ENCODE results near the gene EXOSC5.
"Not testable (repeated sequence)": the region's sequence is repeated elsewhere in the genome, so short reads cannot be mapped to it uniquely, and the experiment has no call there.

The EXOSC5 gene

GRCh38 chr19:41350735-41351338 lies 46.3 kb downstream of the EXOSC5 start:
- no peak overlapping the region for H3K27ac ChIP-seq

DNA sequence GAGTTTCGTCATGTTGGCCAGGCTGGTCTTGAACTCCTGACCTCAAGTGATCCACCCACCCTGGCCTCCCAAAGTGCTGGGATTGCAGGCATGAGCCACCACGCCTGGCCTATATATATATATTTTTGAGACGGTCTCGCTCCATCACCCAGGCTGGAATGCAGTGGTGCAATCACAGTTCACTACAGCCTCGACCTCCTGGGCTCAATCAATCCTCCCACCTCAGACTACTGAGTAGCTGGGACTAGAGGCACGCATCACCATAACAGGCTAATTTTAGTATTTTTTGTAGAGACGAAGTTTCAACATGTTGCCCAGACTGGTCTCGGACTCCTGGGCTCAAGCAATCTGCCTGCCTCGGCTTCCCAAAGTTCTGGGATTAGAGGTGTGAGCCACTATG lies 50.2 kb downstream of the EXOSC5 start:
- H3K9me3 ChIP-seq (ENCODE audit: low read depth, low read length); H3K4me3 ChIP-seq; H3K27ac ChIP-seq; H3K9ac ChIP-seq (ENCODE audit: insufficient read length); DNase-seq (ENCODE audit: low read depth, low spot score): not testable (repeated sequence)
- H3K36me3 ChIP-seq (ENCODE audit: insufficient read depth, low read length): peaks cover 22% of the 10 kb centered on the region

More at GRCh38 chr19:41350735-41351338, 46.3 kb downstream of the EXOSC5 start:
- no peak for DNase-seq (ENCODE audit: low read depth, low spot score)
- Histone ChIP-seq H3K9ac (ENCODE audit: insufficient read length) (no peak overlapping the region), H3K36me3 (ENCODE audit: insufficient read depth, low read length) (peaks cover 4% of the 10 kb centered on the region; the same call in 1 of the 2 replicates), H3K4me3 (peak overlapping the region; percentile 92), H3K9me3 (ENCODE audit: low read depth, low read length) (no peaks in the 10 kb centered on the region)
- TF ChIP-seq EZH2 (IDR thresholded peaks at IDR 0.05) (no peak), POLR2AphosphoS5 (IDR thresholded peaks at IDR 0.05; ENCODE audit: borderline replicate concordance, low read depth, low read length) (no peak), FOXP2 (optimal IDR thresholded peaks at IDR 0.05; ENCODE audit: control extremely low read depth, extremely low read length, insufficient read depth) (no peak)

- no peak for TF ChIP-seq EZH2 (IDR thresholded peaks at IDR 0.05)
- no peak for TF ChIP-seq POLR2AphosphoS5 (IDR thresholded peaks at IDR 0.05; ENCODE audit: borderline replicate concordance, low read depth, low read length)
- no peak for TF ChIP-seq FOXP2 (optimal IDR thresholded peaks at IDR 0.05; ENCODE audit: control extremely low read depth, extremely low read length, insufficient read depth)
- peaks cover 35% of the 10 kb centered on the region for H3K36me3 ChIP-seq (ENCODE audit: insufficient read depth, low read length)
Observed at GRCh38 chr19:41344162-41344561, 53.0 kb downstream of the EXOSC5 start.

DNA sequence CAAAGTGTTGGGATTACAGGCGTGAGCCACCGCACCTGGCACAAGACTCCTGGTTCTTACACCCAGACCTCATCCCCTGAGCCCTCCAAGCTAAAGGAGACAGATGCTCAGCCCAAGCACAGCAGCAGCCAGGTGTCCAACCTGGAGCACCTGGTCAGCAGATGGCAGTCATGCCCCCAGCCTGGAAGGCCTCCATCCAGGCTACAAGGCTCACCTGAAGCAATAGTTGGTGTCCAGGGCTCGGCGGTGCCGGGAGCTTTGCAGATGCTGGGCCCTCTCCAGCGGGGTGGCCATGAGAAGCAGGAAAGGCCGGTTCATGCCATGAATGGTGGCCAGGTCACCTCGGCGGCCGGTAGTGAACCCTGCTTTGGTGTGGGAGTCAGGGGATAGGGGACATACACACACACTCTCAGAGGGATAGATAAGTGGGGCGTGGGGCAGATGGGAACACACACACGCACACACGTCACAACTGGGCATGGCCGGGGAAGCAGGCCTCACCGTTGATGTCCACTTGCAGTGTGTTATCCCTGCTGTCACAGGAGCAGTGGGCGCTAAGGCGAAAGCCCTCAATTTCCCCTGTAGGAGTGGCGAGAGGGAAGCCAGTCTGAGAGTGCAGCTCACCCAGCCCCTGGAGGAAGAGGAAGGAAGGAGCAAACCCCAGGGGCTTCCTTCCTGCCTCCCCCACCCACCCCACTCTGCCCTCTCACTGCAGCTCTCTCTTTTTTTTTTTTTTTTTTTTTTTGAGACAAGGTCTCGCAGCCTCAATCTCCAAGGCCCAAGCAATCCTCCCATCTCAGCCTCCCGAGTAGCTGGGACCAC lies 55.3 kb downstream of the EXOSC5 start:
- no peak for TF ChIP-seq EZH2 (IDR thresholded peaks at IDR 0.05)
- no peak for TF ChIP-seq FOXP2 (optimal IDR thresholded peaks at IDR 0.05; ENCODE audit: control extremely low read depth, extremely low read length, insufficient read depth)
- no peak for TF ChIP-seq POLR2AphosphoS5 (IDR thresholded peaks at IDR 0.05; ENCODE audit: borderline replicate concordance, low read depth, low read length)
- Histone ChIP-seq H3K9ac (ENCODE audit: insufficient read length) (no peak overlapping the region), H3K4me3 (no peak overlapping the region), H3K27ac (no peak overlapping the region), H3K36me3 (ENCODE audit: insufficient read depth, low read length) (peaks cover 38% of the 10 kb centered on the region), H3K9me3 (ENCODE audit: low read depth, low read length) (no peaks in the 10 kb centered on the region)
- no peak for DNase-seq (ENCODE audit: low read depth, low spot score)

More at GRCh38 chr19:41344162-41344561, 53.0 kb downstream of the EXOSC5 start:
- no peak overlapping the region for H3K4me3 ChIP-seq
- H3K27ac ChIP-seq: no peak overlapping the region
- no peaks in the 10 kb centered on the region for H3K9me3 ChIP-seq (ENCODE audit: low read depth, low read length)
- no peak overlapping the region for H3K9ac ChIP-seq (ENCODE audit: insufficient read length)
- DNase-seq (ENCODE audit: low read depth, low spot score): no peak

DNA sequence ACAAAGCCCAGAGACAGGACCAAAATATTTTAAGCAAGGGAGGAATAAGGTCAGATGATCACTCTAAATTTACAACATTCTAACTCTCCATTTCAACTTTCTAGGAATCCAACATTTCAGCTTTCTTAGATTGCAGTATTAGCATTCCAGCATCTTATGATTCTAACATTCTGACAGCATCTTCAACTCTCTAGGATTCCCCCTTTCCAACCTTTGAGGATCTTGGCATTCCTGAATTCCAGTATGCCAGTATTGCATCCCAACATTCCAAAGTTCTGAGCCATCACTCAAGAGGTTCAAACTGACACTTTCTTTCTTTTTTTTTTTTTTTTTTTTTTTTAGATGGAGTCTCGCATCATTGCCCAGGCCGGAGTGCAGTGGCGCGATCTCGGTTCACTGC lies 57.2 kb downstream of the EXOSC5 start:
- TF ChIP-seq FOXP2 (optimal IDR thresholded peaks at IDR 0.05; ENCODE audit: control extremely low read depth, extremely low read length, insufficient read depth): no peak
- TF ChIP-seq POLR2AphosphoS5 (IDR thresholded peaks at IDR 0.05; ENCODE audit: borderline replicate concordance, low read depth, low read length): no peak
- no peak for TF ChIP-seq EZH2 (IDR thresholded peaks at IDR 0.05)
- H3K9ac ChIP-seq (ENCODE audit: insufficient read length): no peak overlapping the region
- no peak overlapping the region for H3K4me3 ChIP-seq
- no peak overlapping the region for H3K27ac ChIP-seq
- no peak for DNase-seq (ENCODE audit: low read depth, low spot score)
- H3K36me3 ChIP-seq (ENCODE audit: insufficient read depth, low read length): peaks cover 47% of the 10 kb centered on the region
- no peaks in the 10 kb centered on the region for H3K9me3 ChIP-seq (ENCODE audit: low read depth, low read length)

Data from SK-N-MC (cell line).